Choroid plexus epithelial cell (primary cell): ENCODE results near the gene PTGER3.

Experiments
- DNase-seq: peaks from one replicate; pipeline ENCODE4 v3.0.0-alpha.2; 2010; ENCODE audit warnings: low read depth
- H3K4me3 ChIP-seq: 2 replicates; pipeline ENCODE4 v1.5.1; 2011; ENCODE audit warnings: low read depth, mild to moderate bottlenecking, control low read depth, low read length, moderate library complexity
- TF ChIP-seq, protein P1 (sequence below): conservative IDR thresholded peaks from 2 replicates; pipeline ENCODE4 v1.5.1; 2011; ENCODE audit warnings: low read depth, mild to moderate bottlenecking, control low read depth, inconsistent platforms, low read length, moderate library complexity

The PTGER3 gene

DNA sequence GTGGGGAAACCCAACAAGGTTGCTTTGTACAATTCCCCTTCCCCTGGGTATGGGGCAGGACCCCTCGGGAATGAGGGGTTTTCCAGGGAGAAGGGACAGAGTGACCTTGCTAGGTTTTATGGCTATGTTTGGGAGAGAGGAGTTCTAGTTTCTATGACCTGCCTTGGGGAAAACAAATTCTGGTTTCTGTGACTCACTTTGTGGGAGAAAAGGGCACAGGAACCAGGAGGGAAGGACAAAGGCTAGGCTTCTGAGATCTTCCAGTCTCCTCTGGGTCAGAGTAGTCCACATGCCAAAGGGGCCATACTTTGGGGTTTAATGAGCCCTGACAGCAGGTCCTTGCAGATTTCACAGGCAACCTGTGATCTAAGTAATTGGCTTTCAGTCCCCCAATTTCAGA lies 5.5 kb upstream of the PTGER3 start:
- H3K4me3 ChIP-seq = no peak overlapping the region
- TF ChIP-seq, protein P1, sequence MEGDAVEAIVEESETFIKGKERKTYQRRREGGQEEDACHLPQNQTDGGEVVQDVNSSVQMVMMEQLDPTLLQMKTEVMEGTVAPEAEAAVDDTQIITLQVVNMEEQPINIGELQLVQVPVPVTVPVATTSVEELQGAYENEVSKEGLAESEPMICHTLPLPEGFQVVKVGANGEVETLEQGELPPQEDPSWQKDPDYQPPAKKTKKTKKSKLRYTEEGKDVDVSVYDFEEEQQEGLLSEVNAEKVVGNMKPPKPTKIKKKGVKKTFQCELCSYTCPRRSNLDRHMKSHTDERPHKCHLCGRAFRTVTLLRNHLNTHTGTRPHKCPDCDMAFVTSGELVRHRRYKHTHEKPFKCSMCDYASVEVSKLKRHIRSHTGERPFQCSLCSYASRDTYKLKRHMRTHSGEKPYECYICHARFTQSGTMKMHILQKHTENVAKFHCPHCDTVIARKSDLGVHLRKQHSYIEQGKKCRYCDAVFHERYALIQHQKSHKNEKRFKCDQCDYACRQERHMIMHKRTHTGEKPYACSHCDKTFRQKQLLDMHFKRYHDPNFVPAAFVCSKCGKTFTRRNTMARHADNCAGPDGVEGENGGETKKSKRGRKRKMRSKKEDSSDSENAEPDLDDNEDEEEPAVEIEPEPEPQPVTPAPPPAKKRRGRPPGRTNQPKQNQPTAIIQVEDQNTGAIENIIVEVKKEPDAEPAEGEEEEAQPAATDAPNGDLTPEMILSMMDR = no peak
- no peak for DNase-seq

DNA sequence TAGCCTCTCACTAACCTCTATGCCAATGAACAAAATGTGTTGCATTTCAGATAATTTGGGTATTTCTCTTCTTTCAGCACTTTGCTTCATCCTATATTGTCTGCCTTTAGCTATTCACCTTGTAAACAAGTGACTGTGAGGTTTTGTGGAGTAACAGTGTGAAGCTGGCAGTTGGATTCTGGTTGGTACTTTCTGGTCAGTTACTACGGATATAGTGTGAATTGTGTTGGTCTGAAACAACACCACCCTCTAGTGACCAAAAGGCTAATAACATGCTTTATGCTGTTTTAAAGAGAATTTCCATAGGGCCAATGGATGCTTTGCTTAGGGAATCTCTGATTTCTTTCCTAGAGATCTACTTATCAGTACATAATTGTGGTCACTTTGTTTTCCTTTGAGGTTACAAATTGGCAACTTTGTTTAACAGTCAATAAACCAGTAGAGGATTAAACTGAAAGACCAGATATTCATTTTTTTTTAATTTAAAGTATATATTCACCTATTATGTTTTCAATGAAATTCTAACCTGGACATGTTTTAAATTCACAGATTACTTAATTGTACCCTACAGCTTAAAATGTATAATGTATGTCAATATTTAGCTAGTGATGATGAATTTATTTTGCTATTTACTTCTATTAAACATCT lies 2.5 kb upstream of the PTGER3 start:
- peak; percentile 88 for DNase-seq
- TF ChIP-seq, protein P1 = peak; percentile 74
- no peak overlapping the region for H3K4me3 ChIP-seq

GRCh38 chr1:71046891-71047634 lies 553 bp downstream of the PTGER3 start:
- peak overlapping the region; percentile 36 for H3K4me3 ChIP-seq
- TF ChIP-seq, protein P1 = no peak
- no peak for DNase-seq

- TF ChIP-seq, protein P1 = no peak
- no peak for DNase-seq
- H3K4me3 ChIP-seq = no peak overlapping the region
Observed at GRCh38 chr1:71045463-71046028, 2.1 kb downstream of the PTGER3 start.

- DNase-seq = no peak
- no peak overlapping the region for H3K4me3 ChIP-seq
- TF ChIP-seq, protein P1 = no peak
Observed at GRCh38 chr1:71044833-71045232, 2.8 kb downstream of the PTGER3 start.

DNA sequence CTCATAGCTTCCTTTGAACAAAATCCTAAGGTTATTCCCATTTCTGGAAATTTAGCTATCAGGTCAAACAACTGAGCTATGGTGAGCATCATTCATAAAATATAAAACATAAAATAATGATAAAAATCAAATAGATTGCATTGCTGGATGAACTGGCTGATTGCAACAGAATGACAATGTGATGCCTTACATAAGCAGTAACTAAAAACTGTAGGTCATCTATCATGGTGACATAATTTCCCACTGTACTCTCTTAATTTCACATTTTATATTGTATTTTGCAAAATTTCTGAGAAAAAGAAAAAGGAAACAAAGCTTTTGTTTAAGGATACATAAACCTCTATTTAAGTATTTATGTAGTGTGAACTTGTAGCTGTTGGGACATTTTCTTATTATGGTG lies 4.6 kb downstream of the PTGER3 start:
- TF ChIP-seq, protein P1 = no peak
- no peak for DNase-seq
- no peak overlapping the region for H3K4me3 ChIP-seq
